ENCODE results near the gene RPH3AL. TPM values are rescaled to one million over a fixed set of nuclear protein-coding genes. Genes with fewer than 3 reads are reported as not detected.

Gene RPH3AL
- polyA plus RNA-seq, 4 donors = 13.1 to 27.4 (median 18.7) TPM

DNA sequence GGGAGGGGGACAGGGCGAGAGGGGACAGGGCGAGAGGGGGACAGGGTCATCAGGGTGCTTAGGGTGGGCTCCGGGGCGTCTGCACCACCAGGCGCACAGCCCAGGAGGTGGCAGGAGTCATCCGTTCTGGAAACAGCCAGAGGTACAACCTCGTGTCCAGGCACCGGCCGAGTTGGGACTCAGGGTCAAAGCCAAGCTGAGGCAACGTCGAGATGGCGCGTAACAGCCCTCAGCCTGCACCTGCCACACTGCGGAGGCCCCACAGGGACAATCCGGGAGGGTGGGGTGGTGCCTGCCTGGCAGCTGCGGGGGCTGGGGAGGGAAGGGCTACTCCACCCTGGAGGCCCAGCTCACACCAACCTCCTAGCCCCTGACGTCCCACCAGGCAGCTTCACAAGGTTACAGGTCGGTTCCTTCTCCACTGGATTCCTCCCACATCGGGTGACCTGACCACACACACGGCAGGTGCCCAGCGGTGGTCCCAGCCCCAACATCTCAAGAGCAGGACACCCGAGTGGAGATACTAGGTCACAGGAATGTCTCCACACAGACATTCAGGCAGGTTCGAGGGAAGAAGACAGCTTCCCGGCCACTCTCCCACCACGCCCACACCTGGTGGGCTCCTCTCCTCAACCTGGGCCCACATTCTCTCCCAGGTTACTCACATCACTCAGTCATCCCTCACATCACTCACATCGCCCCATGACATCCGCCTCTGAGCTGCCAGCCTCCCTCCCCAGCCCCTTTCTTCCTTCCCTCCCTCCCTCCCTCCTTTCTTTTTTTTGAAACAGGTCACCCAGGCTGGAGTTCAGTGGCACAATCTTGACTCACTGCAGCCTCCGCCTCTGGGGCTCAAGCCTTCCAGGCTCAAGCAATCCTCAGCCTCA is 47.3 kb downstream of the RPH3AL start:
- DNase-seq (ENCODE audit: low read depth in 4 of 4, low spot score in 3 of 4) = no peak

DNA sequence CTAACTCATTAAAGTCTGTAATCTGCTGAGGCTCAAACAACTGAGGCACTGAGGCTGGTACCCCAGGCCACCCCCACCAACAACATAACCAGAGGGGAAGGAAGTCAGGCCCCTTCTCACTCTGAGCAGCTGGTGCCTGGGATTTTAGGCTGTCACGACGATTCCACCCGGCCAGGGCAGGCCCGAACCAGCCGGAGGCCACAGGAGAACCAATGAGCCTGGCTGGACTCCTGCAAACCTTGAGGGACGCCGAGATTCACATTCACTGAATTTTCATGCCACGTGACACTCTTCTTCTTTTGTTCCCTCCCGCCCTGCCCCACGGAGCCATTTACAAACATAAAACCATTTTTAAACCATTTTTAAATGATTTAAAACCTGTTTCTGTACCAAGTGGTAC is 48.1 kb downstream of the RPH3AL start:
- DNase-seq (ENCODE audit: low read depth in 4 of 4, low spot score in 3 of 4) = no peak

DNA sequence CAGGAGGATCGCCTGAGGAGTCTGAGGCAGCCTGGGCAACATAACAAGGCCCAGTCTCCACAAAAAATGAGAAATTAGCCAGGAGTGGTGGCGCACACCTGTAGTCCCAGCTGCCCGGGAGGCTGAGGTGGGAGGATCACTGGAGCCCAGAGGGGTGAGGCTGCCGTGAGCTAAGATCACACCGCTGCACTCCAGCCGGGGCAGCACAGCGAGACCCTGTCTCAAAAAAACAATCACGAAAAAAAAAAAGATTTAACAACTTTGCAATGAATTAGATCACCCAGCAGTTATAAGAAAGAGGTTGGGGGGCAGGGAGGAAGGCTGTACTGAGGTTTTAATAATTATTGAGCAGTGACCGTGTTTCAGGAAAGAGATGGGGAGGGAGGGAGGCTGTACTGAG is 49.4 kb downstream of the RPH3AL start:
- no peak for DNase-seq (ENCODE audit: low read depth in 4 of 4, low spot score in 3 of 4)

DNA sequence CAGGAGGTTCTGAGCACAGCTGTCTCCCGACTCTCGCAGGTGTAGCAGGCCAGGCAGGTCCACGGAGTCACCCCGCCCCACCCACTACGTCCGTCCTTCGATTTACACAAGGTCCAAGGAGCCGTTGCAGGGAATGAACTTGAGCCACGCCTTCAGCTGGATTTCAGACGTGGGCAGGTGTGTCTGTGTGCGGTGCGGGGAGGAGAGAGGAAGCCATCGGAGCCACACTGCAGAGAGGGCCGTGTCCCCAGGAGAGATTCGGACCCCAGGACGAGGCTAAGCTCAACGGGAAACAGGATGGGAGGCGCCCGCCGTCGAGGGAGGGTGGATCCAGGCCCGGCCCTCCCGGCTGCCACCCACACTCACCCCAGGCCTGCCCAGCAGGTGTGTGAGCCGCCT is 50.3 kb downstream of the RPH3AL start:
- DNase-seq (ENCODE audit: low read depth in 4 of 4, low spot score in 3 of 4) = no peak

DNA sequence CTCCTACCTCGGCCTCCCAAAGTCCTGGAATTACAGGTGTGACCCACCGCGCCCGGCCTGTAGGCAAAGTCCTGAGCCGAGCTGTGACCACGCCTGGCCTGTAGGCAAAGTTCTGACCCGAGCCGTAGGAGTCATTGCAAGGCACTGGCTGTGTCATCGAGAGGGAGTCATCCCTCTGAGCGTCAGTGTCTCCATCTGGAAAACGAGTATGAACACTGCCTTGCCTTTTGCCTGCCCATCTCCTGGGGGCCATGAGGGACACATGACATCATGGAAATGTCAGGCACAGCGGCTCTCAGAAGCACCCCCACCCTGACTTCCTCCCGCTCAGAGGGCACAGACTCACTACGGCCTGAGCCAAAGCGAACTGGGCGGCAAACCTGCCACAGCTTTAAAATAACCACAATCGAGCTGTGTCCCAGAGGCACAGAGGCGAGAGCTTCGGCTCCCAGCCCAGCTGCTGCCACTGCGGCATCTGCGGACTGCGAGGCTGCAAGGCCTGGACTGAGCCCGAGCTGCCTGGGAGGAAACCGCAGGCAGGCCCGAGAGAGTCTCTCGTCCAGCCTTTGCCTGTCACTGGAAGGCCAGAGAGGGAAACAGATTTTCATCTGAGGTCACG is 50.8 kb downstream of the RPH3AL start:
- DNase-seq (ENCODE audit: low read depth in 4 of 4, low spot score in 3 of 4) = no peak

DNA sequence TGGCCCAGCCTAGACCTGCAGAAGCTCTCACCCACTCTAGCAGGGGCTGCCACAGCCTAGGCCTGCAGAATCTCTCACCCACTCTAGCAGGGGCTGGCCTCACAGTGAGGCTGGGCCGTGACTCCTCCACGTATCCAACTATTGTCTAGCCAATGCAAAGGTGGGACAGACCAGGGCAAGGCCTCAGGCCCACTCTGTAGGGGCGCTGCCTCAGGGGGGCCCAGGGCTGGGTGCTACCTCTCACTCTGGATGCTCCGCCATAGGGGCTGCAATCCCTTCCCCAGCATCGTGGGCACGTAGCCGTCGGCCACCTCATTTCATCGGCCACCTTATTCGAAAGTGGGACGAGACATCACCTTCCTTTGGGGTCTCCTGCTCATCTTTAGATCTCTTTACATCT is 51.7 kb downstream of the RPH3AL start:
- no peak for DNase-seq (ENCODE audit: low read depth in 4 of 4, low spot score in 3 of 4)

DNA sequence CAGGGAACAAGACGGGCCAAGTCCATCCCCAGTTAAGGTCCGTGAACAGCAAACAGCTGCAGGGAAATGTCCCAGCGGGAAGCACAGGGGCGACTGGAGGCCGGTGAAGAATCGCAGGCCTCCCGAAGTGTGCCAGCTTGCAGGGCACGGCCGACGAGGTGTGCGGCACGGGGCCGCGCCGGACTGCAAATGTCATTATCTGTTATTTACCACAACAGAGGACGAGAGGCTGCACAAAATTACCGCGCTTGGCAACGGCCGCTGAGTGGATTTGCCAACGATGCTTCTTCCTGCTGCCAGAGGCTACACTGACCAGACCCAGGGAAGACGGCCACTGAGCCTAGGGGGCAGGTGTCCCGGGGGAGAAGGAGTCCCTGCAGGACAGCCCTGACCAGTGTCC is 53.1 kb downstream of the RPH3AL start:
- DNase-seq (ENCODE audit: low read depth in 4 of 4, low spot score in 3 of 4) = no peak

DNA sequence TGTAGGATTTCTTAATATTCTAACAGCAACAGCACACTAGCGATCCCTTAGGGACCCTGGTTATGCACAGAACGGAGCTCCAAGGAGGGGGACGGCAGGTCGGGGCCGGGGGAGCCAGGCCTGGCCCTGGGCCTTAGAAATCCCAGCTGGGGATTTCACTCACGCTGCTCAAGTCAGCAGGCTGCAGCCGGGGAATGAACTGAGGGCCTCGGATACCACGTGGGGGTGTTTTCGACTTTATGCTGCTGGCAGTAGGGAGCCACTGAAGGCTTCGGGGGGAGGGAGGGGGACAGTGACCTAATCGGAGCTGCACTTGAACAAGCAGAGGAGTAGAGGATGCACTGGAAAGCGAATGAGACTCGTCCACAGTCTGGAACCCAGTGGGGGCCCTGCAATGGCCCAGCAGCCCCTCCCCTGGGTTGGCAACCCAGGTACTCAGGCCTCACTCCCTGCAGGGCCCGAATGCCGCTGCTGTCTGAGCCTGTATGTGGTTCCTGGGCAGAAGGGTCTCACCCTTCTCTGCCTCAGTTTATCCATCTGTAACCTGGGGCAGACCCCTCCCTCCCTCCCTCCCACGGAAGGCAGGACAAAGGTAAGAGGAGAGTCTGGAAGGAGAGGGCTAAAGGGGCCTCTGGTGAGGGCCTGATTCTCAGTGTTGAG is 53.7 kb downstream of the RPH3AL start:
- no peak for DNase-seq (ENCODE audit: low read depth in 4 of 4, low spot score in 3 of 4)

DNA sequence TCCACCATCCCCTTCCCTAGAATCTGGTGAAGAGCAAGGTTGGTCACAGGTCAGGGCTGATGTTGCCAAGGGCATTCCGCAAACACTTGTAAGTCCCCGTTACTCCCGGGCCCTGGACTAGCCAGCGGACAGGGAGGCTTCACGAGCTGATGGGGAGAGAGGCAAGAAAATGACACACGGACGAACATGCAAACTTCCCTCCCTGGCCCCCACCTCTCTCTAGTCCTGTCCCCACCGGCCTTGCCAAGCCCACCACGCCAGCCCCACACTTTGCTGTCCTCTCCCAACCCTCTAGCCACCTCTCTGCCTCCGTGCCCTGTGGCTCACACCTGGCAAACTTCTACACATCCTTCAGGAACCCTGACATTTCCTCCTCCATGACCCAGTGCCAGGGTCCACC is 54.8 kb downstream of the RPH3AL start:
- DNase-seq (ENCODE audit: low read depth in 4 of 4, low spot score in 3 of 4) = no peak

DNA sequence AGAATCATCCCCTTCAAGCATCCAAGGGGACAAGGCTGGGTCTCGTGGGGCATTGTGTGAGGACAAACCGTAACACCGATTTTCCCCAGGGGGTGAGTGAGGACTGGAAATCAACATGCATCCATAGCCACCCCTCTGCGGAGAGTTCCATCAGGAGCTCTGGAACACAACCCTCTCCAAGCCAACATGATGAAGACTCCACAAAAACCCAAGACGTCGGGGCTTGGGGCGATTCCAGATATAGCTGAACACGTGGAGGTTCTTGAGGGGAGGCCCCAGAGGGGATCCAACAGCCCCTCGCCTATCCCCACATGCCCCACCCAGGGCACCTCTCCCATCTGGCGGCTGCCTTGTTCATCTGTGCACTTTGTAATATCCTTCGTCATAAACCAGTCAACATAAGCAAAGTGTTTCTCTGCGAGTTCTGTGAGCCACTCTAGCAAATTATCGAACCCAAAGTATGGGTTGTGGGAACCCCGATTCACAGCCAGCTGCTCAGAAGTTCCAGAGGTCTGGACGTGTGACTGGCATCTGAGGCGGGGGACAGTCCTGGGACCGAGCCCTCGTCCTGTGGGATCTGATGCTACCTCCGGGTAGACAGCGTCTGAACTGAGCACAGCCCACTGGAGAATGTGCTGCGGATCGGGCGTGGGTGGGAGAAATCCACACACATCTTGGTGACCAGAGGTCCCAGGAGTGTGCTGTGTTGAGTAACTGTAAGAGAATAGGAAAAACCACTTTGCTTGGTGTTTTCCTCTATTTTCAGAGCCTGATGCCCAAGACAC is 55.5 kb downstream of the RPH3AL start:
- DNase-seq (ENCODE audit: low read depth in 4 of 4, low spot score in 3 of 4) = no peak

DNA sequence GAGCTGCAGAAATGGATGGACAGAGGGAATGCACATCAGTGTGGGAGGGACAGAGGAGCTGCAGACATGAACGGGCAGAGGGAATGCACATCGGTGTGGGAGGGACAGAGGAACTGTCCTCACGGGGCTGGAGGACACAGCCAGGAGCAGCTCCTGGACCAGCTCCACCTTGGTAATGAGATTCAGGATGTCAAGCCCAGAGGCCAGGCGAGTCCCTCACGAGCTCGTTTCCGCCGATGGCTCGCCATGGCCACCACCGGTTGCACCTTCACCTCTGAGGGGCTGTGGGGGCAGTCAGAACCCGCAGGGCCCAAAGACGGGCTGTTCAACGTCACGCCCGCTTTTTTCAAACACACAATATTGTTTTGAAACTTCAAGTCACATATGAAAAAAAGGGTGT is 56.2 kb downstream of the RPH3AL start:
- DNase-seq (ENCODE audit: low read depth in 4 of 4, low spot score in 3 of 4) = no peak

DNA sequence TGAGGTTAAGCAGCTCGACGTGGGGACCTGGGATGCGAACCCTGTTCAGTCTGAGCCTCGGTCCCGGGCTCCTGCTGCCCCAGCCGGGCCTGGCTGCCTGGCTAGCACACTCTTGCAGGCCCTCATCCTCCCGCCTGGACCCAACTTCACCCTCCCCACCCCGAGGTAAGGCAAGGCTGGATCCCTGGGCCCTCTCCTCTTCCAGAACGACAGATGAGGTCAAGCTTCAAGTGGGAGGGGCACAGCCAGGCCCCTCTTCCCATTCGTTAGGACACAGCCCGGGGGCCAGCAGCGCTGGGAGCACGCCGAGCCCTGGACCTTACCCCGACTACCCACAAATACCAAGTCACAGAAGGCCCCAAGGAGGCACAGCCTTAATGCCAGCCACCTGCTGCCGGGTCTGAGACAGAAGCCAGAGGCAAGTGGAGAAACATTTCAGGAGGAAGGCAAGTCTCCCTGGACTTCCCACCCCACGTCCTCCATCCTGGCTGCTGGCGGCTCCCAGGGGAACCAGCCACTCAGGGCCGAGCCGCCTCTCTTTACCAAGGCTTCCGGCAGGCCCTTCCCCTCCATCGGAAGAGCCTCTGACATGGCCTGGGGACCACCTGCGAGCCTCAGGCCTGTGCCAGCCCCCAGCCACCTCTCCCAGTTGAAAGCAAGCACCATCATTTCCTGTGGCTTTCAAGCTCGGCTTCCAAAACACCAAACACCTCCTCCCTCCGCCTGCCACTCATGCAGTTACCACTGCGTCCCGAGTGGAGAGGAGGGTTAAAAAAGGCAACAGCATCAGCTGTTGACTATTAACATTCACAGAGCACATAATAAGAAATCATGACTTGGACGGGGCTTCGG is 59.9 kb downstream of the RPH3AL start:
- no peak for DNase-seq (ENCODE audit: low read depth in 4 of 4, low spot score in 3 of 4)

DNA sequence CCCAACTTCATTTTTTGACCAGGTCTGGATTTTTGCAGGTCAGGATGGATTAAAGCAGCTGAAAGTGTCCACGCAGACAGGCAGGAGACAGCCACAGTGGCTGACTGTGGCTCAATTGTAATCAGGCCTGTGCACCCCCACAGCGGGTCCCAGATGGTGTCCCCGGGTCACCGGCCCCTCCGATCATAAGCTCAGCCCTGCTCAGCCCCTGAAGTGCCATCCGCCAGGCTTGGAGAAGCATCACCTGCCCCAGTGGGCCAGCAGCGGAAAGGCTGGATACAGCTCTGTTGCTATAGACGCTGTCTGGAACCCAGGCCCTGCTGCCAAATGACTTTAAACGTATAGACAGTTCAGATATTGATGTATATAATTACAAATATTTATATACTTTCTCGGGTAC is 60.6 kb downstream of the RPH3AL start:
- no peak for DNase-seq (ENCODE audit: low read depth in 4 of 4, low spot score in 3 of 4)

DNA sequence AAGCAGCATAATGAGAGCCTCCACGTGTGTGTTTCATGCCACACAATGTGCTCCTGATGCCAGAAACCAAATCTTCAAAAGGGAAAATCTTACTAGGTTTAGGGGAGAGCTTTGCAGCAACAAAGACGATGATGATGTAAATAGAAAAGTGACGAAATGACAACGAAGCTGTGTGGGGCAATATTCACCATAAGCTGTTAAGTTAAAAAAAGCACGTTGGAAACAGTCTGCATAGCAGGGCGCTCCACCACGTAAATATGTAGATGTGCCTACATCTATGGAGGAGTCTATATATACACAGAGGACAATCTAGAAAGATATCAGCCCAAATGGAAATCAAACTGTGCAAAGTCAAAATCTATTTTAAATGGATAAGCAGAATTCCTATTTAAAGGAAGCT is 61.0 kb downstream of the RPH3AL start:
- DNase-seq (ENCODE audit: low read depth in 4 of 4, low spot score in 3 of 4) = no peak

DNA sequence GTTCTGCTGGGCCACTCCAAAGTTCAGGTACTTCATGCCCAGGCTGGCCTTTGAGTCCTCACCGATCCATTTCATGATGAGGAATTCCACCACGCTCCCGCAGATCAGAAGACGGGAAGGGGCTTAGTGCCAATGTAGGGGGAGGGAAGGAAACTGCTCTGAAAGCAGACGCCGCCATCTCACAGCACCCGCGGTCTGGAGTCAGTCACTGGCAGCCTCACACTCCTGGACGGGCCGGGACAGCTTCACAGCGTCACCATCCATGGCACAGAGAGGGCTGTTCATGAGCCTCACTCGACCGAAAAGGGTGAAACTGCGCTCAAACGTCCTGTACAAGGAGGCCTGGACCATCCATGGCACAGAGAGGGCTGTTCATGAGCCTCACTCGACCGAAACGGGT is 62.0 kb downstream of the RPH3AL start:
- no peak for DNase-seq (ENCODE audit: low read depth in 4 of 4, low spot score in 3 of 4)

DNA sequence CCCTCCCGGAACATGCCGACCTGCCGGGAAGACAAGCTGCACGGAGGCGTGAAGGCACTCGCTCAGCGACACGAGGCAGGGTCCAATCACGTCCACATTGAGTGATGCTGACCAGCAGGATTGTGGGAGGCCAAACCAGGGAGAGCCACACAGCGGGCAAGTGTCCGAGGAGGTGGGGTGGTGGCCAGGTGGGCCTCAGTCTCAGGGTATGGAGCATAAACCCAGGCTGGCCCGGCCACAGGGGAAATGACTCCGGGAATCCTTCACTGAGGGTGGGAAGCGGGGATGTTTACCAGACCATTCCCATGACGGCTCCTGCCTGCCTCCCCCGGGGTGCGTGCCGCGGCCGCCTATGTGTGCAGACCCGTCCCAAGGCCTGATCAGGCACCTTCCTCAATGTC is 62.5 kb downstream of the RPH3AL start:
- DNase-seq (ENCODE audit: low read depth in 4 of 4, low spot score in 3 of 4) = no peak

DNA sequence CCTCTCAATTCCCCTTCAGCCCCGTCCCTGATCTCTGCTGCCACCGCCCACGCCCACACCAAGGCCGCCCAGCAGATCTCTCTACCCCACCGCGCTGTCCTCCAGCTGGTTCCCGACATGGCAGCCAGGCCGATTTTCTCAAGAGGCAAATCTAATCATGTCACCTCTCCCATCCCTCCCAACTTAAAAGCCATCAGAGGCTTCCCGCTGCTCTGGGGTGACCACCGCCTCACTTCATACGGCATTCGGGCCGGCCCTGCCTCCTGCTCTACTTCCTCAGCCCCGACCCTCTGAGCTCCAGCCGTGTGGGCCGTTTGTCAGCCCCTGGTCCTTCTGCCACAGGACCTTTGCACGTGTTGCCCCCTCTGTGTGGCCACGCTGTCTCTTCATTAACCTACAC is 63.2 kb downstream of the RPH3AL start:
- no peak for DNase-seq (ENCODE audit: low read depth in 4 of 4, low spot score in 3 of 4)

DNA sequence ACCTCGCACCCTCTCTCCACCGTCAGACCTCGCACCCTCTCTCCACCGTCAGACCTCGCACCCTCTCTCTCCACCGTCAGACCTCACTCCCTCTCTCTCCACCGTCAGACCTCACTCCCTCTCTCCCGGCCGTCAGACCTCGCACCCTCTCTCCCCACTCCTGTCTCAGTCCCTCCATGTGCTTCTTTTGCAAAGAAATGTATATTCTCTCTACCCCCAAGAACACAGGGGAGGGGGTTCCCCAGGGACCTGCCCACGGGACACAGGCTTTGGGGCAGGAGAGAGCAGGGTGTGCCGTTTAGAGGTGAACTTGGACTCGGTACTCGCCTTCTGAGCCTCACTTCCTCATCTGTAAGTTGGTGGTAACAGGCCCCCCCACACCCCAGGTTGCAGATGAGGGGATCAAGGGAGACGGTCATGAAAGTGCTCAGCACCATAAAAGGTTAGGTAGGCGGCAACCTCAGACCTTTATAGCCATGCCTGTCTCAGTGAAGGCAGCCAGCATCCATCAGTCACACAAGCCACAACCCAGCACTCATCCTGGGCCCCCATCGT is 63.7 kb downstream of the RPH3AL start:
- no peak for DNase-seq (ENCODE audit: low read depth in 4 of 4, low spot score in 3 of 4)

DNA sequence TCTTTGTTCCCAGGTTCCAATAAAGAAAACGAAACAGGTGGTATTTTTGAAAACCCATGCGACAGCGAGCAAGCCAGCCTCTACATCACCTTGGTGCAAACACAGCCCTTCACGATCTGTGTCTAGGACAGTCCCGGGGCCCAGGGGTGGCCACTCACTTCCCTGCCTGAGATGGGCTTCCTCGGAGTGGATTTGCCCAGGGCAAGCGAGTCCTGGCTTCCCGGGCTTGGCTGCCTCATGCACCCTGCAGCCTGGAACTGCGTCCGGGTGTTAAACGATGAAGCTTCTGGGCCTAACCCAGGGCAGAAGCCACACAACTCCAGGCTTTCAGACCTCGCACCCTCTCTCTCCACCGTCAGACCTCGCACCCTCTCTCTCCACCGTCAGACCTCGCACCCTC is 66.0 kb downstream of the RPH3AL start:
- no peak for DNase-seq (ENCODE audit: low read depth in 4 of 4, low spot score in 3 of 4)

Measured in right renal pelvis (tissue), 4 donors.